SW480 (cell line): ENCODE measurements around the gene GARIN1A.
"Not testable (repeated sequence)": the region's sequence is repeated elsewhere in the genome, so short reads cannot be mapped to it uniquely, and the experiment has no call there.

Experiments
- DNase-seq: peaks from one replicate; pipeline ENCODE4 v3.0.0-alpha.2; 2016; ENCODE audit warnings: low spot score

The GARIN1A gene

GRCh38 chr7:128671992-128672391 is at the start of gene GARIN1A:
Gene GARIN1A, plus strand, starts transcription at chr7:128672292. Its CDS starts 106 bp downstream, at chr7:128672398.
- DNase-seq, result no peak

DNA sequence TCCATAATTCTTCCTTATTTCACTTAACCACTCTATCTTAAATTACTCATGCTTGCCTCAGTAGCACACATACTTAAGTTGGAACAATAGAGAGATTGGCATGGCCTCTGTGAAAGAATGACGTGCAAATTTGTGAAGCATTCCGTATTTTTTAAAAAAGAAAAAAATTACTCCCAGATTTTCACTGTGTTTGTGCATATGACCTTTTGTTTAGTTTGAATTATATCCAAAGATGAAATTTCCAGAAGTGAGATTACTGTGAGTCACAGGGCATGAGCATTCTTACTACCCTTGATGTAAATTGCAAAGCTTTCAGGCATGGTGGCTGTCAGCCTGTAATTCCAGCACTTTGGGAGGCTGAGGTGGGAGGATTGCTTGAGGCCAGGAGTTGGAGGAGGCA is 45.0 kb upstream of the GARIN1A start:
- DNase-seq, result not testable (repeated sequence)

- DNase-seq, result not testable (repeated sequence)
Measured at GRCh38 chr7:128633915-128634314, 38.2 kb upstream of the GARIN1A start.

DNA sequence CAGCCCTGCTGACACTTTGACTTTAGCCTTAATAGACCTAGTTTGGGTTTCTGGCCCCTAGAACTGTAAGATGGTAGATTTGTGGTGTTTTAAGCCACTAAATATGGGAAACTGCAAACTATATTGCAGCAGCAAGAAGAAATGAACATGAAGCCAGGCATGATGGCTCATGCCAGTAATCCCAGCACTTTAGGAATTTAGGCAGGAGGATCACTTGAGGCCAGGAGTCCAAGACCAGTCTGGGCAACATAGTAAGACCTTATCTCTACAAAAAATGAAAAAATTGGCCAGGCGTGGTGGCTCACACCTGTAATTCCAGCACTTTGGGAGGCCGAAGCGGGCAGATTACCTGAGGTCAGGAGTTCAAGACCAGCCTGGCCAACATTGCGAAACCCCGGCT is 26.9 kb upstream of the GARIN1A start:
- not testable (repeated sequence) for DNase-seq

- DNase-seq, result not testable (repeated sequence)
Measured at GRCh38 chr7:128645844-128646243, 26.2 kb upstream of the GARIN1A start.

DNA sequence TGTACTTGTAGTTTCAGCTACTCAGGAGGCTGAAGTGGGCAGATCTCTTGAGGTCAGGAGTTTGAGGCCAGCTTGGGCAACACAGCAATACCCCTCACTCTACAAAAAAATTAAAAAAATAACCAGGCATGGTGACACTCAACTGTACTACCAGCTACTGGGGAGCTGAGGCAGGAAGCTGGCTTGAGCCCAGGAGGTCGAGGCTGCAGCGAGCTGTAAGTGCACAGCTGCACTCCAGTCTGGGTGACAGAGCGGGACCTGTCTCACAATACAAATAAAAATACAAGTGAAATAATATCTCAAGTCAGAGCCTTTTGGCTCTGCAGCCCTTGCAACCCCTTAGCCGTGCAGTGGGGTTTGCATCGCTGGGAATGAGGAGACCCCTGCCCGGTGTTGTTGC is 25.2 kb upstream of the GARIN1A start:
- DNase-seq, result not testable (repeated sequence)

GRCh38 chr7:128651096-128651495 is 21.0 kb upstream of the GARIN1A start:
- DNase-seq, result not testable (repeated sequence)

GRCh38 chr7:128652606-128653005 is 19.5 kb upstream of the GARIN1A start:
- not testable (repeated sequence) for DNase-seq

GRCh38 chr7:128653197-128653596 is 18.9 kb upstream of the GARIN1A start:
- not testable (repeated sequence) for DNase-seq

GRCh38 chr7:128654080-128654479 is 18.0 kb upstream of the GARIN1A start:
- not testable (repeated sequence) for DNase-seq

GRCh38 chr7:128654501-128654900 is 17.6 kb upstream of the GARIN1A start:
- not testable (repeated sequence) for DNase-seq

DNA sequence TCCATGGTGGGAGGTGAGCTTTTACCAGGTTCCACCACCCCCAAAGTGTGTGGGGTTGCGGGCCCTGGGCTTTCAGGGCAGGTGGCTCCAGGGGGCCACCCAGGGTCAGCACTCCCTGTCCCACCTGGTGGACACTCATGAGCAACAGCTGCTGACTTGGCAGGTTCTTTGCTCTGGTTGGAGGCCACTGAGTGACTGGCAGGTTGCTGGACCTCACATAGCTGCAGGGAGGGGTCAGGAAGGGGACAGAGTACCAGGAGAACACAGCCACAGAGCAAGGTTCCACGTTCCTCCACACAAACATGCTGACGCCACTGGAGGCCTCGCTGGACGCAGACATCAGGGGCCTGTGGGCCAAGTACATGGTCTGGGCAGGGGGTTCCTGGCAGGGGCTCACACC is 13.7 kb upstream of the GARIN1A start:
- DNase-seq, result not testable (repeated sequence)

DNA sequence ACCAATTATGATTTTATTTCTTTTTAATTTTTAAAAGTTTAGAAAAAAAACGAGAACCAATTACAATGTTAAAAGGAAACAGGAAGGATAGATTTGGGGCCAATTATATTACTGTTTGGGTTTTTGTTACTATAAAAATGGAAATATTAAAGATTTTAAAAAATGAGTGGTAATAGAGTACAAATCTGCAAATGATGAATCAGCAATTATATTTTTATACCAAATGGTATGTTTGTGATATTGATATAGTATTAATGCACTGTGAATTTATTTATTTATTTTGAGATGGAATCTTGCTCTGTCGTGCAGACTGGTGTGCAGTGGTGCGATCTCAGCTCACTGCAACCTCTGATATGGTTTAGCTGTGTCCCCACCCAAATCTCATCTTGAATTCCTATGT is 11.5 kb upstream of the GARIN1A start:
- no peak for DNase-seq

DNA sequence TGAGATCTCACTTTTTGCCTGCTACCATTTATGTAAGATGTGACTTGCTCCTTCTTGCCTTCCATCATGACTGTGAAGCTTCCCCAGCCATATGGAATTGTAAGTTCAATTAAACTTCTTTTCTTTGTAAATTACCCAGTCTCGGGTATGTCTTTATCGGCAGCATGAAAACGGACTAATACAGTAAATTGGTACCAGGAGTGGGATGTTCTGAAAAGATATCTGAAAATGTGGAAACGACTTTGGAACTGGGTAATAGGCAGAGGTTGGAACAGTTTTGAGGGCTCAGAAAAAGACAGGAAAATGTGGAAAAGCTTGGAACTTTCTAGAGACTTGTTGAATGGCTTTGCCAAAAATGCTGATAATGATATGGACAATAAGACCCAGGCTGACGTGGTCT is 10.6 kb upstream of the GARIN1A start:
- DNase-seq, result no peak

- no peak for DNase-seq
Measured at GRCh38 chr7:128662091-128662490, 10.0 kb upstream of the GARIN1A start.

DNA sequence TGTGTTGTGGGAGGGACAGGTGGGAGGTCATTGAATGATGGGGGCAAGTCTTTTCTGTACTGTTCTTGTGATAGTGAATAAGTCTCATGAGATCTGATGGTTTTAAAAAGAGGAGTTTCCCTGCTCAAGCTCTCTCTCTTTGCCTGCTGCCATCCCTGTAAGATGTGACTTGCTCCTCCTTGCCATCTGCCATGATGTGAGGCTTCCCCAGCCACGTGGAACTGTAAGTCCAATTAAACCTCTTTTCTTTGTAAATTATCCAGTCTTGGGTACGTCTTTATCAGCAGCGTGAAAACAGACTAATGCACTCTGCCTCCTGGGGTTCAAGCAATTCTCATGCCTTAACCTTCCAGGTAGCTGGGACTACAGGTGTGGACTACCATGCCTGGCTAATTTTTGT is 8.9 kb upstream of the GARIN1A start:
- DNase-seq, result not testable (repeated sequence)

GRCh38 chr7:128665057-128665456 is 7.0 kb upstream of the GARIN1A start:
- no peak for DNase-seq

- no peak for DNase-seq
Measured at GRCh38 chr7:128666200-128666599, 5.9 kb upstream of the GARIN1A start.

DNA sequence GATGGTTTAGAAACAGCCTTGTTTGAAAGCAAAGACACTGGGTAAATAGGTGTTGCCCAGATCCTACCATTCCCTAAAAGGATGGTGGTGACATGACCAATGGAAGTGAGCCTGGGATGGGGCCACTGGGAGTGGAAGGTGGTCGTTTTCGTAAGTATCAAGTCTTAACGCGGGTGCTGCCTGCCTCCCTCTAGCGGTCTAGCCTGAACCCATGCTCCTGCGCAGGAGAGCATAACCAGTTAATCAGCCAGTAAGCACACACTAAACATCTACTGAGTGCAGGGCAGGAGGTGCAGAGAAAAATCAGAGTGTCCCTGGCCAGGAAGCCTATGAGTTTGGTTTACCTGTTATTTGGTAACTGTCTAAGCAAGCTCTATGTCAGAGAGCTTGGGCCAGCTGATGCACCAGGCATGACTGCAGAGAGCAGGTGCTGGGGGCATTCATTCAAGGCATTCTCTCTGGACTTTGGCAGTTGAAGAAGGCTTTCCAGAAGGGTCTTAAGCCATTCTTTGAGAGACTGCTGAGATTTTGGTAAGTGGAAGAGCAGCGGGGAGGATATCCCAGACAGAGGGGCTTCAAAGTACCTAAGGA is 930 bp downstream of the GARIN1A start:
- no peak for DNase-seq

DNA sequence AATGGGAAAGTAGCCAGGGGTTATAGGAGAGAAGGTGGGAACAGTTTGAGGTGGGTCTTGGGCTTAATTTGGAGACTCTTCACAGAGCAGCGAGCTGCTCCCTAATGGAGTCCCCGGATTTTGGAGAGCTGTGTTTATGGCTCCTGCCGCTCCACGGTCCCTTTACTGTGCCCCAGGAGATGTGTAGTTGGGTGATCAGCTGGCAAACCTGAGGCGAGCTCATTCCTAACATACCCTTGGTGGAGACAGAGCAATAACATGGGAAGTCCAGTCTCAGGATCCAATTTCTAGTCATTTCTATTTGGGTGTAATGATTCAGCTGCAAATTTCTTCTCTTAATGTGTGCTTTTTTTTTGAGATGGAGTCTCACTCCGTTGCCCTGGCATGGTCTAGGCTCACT is 1.5 kb downstream of the GARIN1A start:
- no peak for DNase-seq

- DNase-seq, result no peak
Measured at GRCh38 chr7:128676665-128677064, 4.6 kb downstream of the GARIN1A start.

GRCh38 chr7:128679920-128680319 is 7.8 kb downstream of the GARIN1A start:
- no peak for DNase-seq

DNA sequence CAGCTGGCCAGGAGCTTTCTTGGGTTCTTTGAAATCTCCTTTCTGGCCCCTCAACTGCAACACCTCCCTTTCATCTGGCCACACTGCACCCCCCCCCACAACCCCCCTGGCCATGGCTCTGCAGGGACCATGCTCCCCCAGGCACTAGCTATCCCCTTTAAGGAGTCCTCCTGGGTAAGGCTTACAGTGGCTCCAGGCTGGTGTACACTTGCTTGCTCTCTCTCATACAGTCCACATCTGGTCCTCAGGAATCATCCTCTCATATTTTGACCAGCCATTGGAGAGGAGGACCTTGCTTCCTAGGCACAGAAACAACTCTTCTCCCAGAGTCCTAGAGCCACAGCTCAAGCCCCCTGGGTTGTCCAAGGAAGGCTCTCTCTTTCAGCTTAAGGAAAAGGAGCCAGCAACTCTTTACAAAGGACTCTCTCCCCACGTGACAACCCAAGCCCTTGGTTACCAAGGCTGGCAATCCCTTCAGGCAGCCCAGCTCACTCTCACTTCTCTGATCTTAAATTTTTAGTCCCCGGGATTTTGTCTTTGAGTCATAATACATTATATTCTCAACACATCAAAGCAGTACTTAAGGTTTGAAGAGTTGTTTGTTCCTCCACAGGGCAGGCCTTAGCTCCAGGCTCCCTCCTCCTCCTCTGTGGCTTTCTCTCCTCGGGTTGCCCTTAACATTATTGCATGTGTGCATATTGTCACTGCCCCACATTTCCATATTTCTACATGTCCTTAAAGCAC is 9.9 kb downstream of the GARIN1A start:
- no peak for DNase-seq

DNA sequence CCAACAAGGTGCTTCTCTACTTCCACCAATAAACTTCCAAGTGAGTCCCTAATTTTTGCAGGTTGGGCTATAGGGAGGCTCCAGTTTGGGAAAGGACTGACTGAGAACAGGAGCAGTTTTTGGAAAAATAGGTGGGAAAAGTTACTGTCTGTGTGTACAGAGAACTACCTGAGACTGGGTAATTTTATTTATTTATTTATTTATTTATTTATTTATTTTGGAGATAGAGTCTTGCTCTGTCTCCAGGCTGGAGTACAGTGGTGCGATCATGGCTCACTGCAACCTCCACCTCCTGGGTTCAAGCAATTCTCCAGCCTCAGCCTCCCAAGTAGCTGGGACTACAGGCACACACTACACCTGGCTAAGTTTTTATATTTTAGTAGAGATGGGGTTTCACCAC is 11.2 kb downstream of the GARIN1A start:
- DNase-seq, result not testable (repeated sequence)
